ENCODE measurements around the gene IRX4.
"Not testable (repeated sequence)": the region's sequence is repeated elsewhere in the genome, so short reads cannot be mapped to it uniquely, and the experiment has no call there.

IRX4 gene

DNA sequence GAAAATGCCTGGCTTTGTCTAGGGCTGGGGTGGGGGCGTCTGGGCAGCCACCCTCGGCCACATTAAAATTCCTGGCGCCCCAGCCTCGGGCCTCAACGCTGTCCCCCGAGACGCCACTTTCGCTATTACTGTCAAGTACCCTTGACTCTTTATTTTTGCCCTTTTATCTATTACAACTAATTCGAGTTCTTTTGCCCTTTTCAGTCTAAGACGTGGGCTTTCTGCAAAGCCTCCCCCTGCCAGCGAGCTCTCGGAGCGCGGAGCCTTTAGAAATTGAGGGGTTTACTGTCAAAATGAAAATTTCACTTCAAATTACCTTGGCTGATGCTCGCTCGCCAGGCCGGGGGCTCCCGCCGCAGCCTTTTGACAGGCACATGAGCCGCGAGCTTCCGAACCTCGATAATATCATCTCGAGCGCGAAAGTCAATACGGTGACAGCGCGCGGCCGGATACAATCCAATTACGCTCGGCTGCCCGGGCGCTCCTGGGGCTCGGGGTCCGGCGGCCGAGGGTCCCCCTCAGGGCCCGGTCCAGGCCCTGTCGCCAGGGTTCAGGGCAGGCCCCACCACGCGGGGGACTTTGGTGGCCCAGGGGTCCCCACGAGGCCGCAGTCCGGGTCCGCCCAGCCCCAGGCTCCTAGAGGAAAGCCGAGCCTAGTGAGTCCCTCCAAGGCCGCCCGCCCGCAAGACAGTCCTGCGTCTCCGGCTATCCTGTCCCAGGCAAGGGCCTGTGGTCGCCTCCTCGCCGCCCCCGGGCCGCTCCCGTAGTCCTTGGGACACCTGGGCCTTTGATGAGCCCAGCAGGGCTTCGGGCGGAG is 6.7 kb downstream of the IRX4 start:
- TF ChIP-seq, protein P1, sequence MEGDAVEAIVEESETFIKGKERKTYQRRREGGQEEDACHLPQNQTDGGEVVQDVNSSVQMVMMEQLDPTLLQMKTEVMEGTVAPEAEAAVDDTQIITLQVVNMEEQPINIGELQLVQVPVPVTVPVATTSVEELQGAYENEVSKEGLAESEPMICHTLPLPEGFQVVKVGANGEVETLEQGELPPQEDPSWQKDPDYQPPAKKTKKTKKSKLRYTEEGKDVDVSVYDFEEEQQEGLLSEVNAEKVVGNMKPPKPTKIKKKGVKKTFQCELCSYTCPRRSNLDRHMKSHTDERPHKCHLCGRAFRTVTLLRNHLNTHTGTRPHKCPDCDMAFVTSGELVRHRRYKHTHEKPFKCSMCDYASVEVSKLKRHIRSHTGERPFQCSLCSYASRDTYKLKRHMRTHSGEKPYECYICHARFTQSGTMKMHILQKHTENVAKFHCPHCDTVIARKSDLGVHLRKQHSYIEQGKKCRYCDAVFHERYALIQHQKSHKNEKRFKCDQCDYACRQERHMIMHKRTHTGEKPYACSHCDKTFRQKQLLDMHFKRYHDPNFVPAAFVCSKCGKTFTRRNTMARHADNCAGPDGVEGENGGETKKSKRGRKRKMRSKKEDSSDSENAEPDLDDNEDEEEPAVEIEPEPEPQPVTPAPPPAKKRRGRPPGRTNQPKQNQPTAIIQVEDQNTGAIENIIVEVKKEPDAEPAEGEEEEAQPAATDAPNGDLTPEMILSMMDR (IDR thresholded peaks at IDR 0.05; ENCODE audit: extremely low read depth, insufficient read depth, missing control alignments): no peak
- in situ Hi-C loops (cut with MboI; ENCODE audit: low pct_unique_long_range_greater_than_20kb, low sequenced_read_pairs, unreplicated experiment): no loop called here
- no peak for DNase-seq (ENCODE audit: low spot score)

DNA sequence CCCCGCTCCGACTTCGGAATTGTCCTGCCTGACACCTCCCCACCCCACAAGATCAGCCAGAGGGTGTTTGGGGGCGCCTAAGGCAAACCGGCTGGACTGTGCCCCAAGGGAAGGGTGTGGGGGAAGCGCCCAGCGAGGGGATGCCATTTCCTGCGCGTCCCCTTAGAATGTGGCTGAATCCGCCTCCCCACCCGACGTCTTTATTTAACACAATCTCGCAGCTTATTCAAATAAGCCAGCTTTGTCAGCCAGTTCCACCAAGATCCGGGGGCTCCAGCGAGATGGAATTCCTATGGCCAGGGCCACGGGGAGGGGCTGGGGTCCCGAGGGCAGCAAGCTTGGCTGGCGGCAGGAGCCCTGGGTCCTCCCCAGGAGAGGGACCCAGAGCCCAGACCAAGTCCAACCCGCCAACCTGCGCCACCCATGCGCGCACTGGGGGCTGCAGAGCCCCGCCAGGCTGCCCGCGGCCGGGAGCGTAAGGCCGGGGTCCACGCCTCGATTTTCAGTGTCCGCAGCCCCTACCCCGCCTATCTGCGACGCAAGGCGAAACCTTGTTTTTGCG is 7.4 kb downstream of the IRX4 start:
- TF ChIP-seq, protein P1 (IDR thresholded peaks at IDR 0.05; ENCODE audit: extremely low read depth, insufficient read depth, missing control alignments): no peak
- no peak for DNase-seq (ENCODE audit: low spot score)
- in situ Hi-C loops (cut with MboI; ENCODE audit: low pct_unique_long_range_greater_than_20kb, low sequenced_read_pairs, unreplicated experiment): no loop called here

DNA sequence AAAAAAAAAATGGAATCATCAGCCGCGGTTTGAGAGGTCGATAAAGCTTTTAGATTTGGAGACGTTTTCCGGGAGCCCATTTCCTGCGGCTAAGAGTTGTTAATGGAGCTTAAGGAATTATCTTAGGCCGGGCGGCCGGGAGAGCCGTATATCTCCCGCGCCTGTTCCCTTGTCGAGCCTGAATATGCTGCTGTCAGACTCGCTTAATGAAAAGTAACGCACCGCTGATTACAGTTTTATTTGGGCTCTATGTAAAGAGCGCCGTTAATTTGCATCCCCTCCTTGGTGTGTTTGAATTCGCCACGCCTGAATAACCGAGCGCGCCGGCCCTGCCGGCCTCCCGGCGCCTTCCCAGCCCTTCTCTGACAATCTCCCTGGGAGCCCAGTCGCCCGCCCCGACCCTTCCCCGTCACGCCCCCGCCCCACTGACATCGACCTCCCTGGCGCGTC is 7.9 kb downstream of the IRX4 start:
- in situ Hi-C loops (cut with MboI; ENCODE audit: low pct_unique_long_range_greater_than_20kb, low sequenced_read_pairs, unreplicated experiment): no loop called here
- peak; percentile 67 for DNase-seq (ENCODE audit: low spot score)
- TF ChIP-seq, protein P1 (IDR thresholded peaks at IDR 0.05; ENCODE audit: extremely low read depth, insufficient read depth, missing control alignments): no peak

- in situ Hi-C loops (cut with MboI; ENCODE audit: low pct_unique_long_range_greater_than_20kb, low sequenced_read_pairs, unreplicated experiment): no loop called here
- TF ChIP-seq, protein P1 (IDR thresholded peaks at IDR 0.05; ENCODE audit: extremely low read depth, insufficient read depth, missing control alignments): no peak
- DNase-seq (ENCODE audit: low spot score): no peak
Observed at GRCh38 chr5:1874348-1874747, 8.4 kb downstream of the IRX4 start.

DNA sequence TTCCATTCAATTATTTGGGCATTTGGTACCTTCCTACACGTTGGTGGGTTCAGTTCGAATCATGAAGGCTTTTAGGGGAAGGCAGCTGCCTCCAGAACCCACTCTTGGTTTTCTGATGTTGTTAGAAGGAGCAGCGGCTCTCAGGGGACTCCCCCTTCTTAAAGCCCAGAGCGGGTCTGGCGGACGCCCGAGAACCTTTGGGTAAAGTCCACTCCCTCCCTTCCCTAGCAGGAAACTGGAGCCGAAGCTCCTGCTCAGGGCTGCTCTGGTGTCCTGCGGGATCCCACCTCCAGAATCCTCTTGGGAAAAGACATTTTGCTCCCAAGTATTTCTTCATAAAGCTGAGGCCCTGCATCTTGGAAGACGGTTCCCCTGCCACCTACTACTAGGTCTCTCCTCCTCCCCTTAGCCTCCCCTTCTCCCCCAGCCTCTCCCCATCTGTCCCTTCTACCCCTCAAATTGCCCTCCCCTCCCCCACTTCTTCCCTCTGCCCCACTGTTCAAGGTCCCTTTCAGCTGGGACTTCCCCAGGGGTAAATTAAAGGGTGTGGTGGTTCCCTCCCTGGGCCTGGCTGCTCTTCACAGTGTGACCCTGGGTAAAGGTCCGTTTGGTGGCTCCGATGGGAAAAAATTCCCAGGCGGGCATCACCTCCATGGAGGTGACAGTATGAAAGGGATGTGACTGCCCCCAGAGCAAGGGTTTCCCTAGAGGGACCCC is 9.3 kb downstream of the IRX4 start:
- TF ChIP-seq, protein P1 (IDR thresholded peaks at IDR 0.05; ENCODE audit: extremely low read depth, insufficient read depth, missing control alignments): no peak
- DNase-seq (ENCODE audit: low spot score): no peak
- in situ Hi-C loops (cut with MboI; ENCODE audit: low pct_unique_long_range_greater_than_20kb, low sequenced_read_pairs, unreplicated experiment): no loop called here

GRCh38 chr5:1871441-1871840 is 11.3 kb downstream of the IRX4 start:
- DNase-seq (ENCODE audit: low spot score): no peak
- TF ChIP-seq, protein P1 (IDR thresholded peaks at IDR 0.05; ENCODE audit: extremely low read depth, insufficient read depth, missing control alignments): no peak
- in situ Hi-C loops (cut with MboI; ENCODE audit: low pct_unique_long_range_greater_than_20kb, low sequenced_read_pairs, unreplicated experiment): no loop called here

- in situ Hi-C loops (cut with MboI; ENCODE audit: low pct_unique_long_range_greater_than_20kb, low sequenced_read_pairs, unreplicated experiment); DNase-seq (ENCODE audit: low spot score): not testable (repeated sequence)
Observed at GRCh38 chr5:1870435-1871272, 12.1 kb downstream of the IRX4 start.
